DOHH2 (cell line): Measurements from ENCODE around the gene CEP70.

Experiments
- CTCF ChIP-seq: fragments of 200-600 bp; sonication (generic); IDR thresholded peaks from one replicate; pipeline ENCODE4 v1.5.1; 2014; ENCODE audit warnings: antibody characterized with exemption, mild to moderate bottlenecking, low read depth, low read length; ENCODE audit not compliant: poor library complexity, severe bottlenecking
- EZH2phosphoT487 ChIP-seq: fragments of 200-600 bp; sonication (generic); IDR thresholded peaks from 2 replicates; pipeline ENCODE4 v1.6.1; 2017; ENCODE audit warnings: borderline replicate concordance, mild to moderate bottlenecking, antibody characterized with exemption, low read length, moderate library complexity, mixed read lengths

DNA sequence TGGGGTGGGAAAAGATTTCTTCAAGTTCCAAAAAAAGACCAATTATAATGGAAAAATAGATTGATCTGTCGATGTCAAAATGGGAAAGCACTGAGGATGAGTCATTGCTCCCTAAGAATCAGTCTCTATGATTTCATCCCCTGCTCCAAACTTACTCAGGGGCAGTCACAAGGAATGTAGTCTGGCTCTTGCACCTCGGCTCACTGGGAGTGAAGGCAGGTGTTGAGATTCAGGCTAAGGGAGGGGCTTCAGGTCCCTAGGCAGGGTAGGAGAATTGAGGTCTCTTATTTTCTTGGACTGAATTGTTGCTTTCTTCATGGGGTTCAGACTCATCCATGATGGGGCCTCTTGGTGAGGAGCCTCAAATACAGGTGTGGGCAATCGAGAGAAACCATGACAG lies 145.4 kb downstream of the CEP70 start:
- TF ChIP-seq CTCF = no peak
- no peak for TF ChIP-seq EZH2phosphoT487
